ENCODE measurements around the gene CAB39L. TPM values are rescaled to one million over a fixed set of nuclear protein-coding genes. Genes with fewer than 3 reads are reported as not detected.

The CAB39L gene
- total RNA-seq, 3 donors from 2014 or later (not counting 1 experiment from before 2014, with no cell fraction given) = 4.4 to 6.5 (median 6.0) TPM

- Mint-ChIP-seq H3K4me1 (no peaks in the 10 kb centered on the region), H3K36me3 (no peaks in the 10 kb centered on the region), H3K4me3 (no peak overlapping the region), H3K27me3 (ENCODE audit: low read depth in 2 of 2) (no peaks in the 10 kb centered on the region), H3K27ac (no peak overlapping the region), H3K9me3 (no peaks in the 10 kb centered on the region)
- DNase-seq = no peak
- 70% methylated on average over 1 of the region's 4 CpGs for WGBS (ENCODE audit: insufficient coverage)
- Histone ChIP-seq H3K36me3 (ENCODE audit: control insufficient read depth, insufficient read depth, low read length) (no peaks in the 10 kb centered on the region), H3K4me3 (ENCODE audit: low read length) (no peak overlapping the region), H3K4me1 (ENCODE audit: control insufficient read depth, insufficient read depth, low read length) (no peaks in the 10 kb centered on the region), H3K9me3 (ENCODE audit: control insufficient read depth, insufficient read depth, low read length) (no peaks in the 10 kb centered on the region), H3K27me3 (ENCODE audit: control insufficient read depth, insufficient read depth, low read length) (no peaks in the 10 kb centered on the region), H3K27ac (ENCODE audit: low read length) (no peak overlapping the region)
- intact Hi-C loops (cut with micrococcal nuclease) = no loop called here
- no peak for TF ChIP-seq CTCF (IDR thresholded peaks at IDR 0.05)
- ATAC-seq = no peak
Measured at GRCh38 chr13:49374585-49375290, 69.1 kb downstream of the CAB39L start.

GRCh38 chr13:49373716-49374115 lies 70.1 kb downstream of the CAB39L start:
- Histone ChIP-seq H3K4me3 (ENCODE audit: low read length) (no peak overlapping the region), H3K4me1 (ENCODE audit: control insufficient read depth, insufficient read depth, low read length) (no peaks in the 10 kb centered on the region), H3K36me3 (ENCODE audit: control insufficient read depth, insufficient read depth, low read length) (no peaks in the 10 kb centered on the region), H3K9me3 (ENCODE audit: control insufficient read depth, insufficient read depth, low read length) (no peaks in the 10 kb centered on the region), H3K27ac (ENCODE audit: low read length) (no peak overlapping the region), H3K27me3 (ENCODE audit: control insufficient read depth, insufficient read depth, low read length) (no peaks in the 10 kb centered on the region)
- H3K27me3 Mint-ChIP-seq (ENCODE audit: low read depth in 2 of 2) = no peaks in the 10 kb centered on the region
- no peaks in the 10 kb centered on the region for H3K9me3 Mint-ChIP-seq
- no peak overlapping the region for H3K27ac Mint-ChIP-seq
- no peak overlapping the region for H3K4me3 Mint-ChIP-seq
- TF ChIP-seq CTCF (IDR thresholded peaks at IDR 0.05) = no peak
- ATAC-seq = no peak
- intact Hi-C loops (cut with micrococcal nuclease) = no loop called here
- H3K36me3 Mint-ChIP-seq = no peaks in the 10 kb centered on the region
- DNase-seq = no peak
- WGBS (ENCODE audit: insufficient coverage) = 68% methylated on average over 2 of the region's 2 CpGs
- no peaks in the 10 kb centered on the region for H3K4me1 Mint-ChIP-seq

GRCh38 chr13:49371943-49372613 lies 71.8 kb downstream of the CAB39L start:
- Histone ChIP-seq H3K27me3 (ENCODE audit: control insufficient read depth, insufficient read depth, low read length) (no peaks in the 10 kb centered on the region), H3K4me3 (ENCODE audit: low read length) (no peak overlapping the region), H3K36me3 (ENCODE audit: control insufficient read depth, insufficient read depth, low read length) (no peaks in the 10 kb centered on the region), H3K27ac (ENCODE audit: low read length) (no peak overlapping the region), H3K4me1 (ENCODE audit: control insufficient read depth, insufficient read depth, low read length) (no peaks in the 10 kb centered on the region), H3K9me3 (ENCODE audit: control insufficient read depth, insufficient read depth, low read length) (no peaks in the 10 kb centered on the region)
- WGBS (ENCODE audit: insufficient coverage) = 69% methylated on average over 4 of the region's 4 CpGs
- intact Hi-C loops (cut with micrococcal nuclease) = no loop called here
- Mint-ChIP-seq H3K4me3 (no peak overlapping the region), H3K27ac (no peak overlapping the region), H3K9me3 (no peaks in the 10 kb centered on the region), H3K27me3 (ENCODE audit: low read depth in 2 of 2) (no peaks in the 10 kb centered on the region), H3K36me3 (no peaks in the 10 kb centered on the region), H3K4me1 (no peaks in the 10 kb centered on the region)
- TF ChIP-seq CTCF (IDR thresholded peaks at IDR 0.05) = no peak
- ATAC-seq (no peak), DNase-seq (peak in 1 of 2 donors; percentile 69)

All from natural killer cell (primary cell).